HG03064 (cell line): Measurements from ENCODE around the gene NOS3.

Experiments used
- ATAC-seq: cut with Tn5 transposase; IDR thresholded peaks from one replicate; pipeline ENCODE4 v1.9.1; 2021; ENCODE audit warnings: low read depth; ENCODE audit not compliant: unreplicated experiment

NOS3 gene

GRCh38 chr7:150951521-150951920 lies 39.3 kb upstream of the NOS3 start:
- ATAC-seq: no peak

GRCh38 chr7:150952331-150953050 lies 38.3 kb upstream of the NOS3 start:
- no peak for ATAC-seq

- ATAC-seq: no peak
Measured at GRCh38 chr7:150953061-150953997, 37.5 kb upstream of the NOS3 start.

GRCh38 chr7:150954201-150954985 lies 36.4 kb upstream of the NOS3 start:
- ATAC-seq: no peak

- no peak for ATAC-seq
Measured at GRCh38 chr7:150954986-150955518, 35.8 kb upstream of the NOS3 start.

- no peak for ATAC-seq
Measured at GRCh38 chr7:150955519-150956394, 35.1 kb upstream of the NOS3 start.

GRCh38 chr7:150956395-150957132 lies 34.3 kb upstream of the NOS3 start:
- ATAC-seq: no peak

- no peak for ATAC-seq
Measured at GRCh38 chr7:150957133-150958020, 33.4 kb upstream of the NOS3 start.

GRCh38 chr7:150958062-150958552 lies 32.7 kb upstream of the NOS3 start:
- no peak for ATAC-seq

- no peak for ATAC-seq
Measured at GRCh38 chr7:150958597-150958996, 32.2 kb upstream of the NOS3 start.

- ATAC-seq: no peak
Measured at GRCh38 chr7:150959081-150959480, 31.7 kb upstream of the NOS3 start.

GRCh38 chr7:150959739-150960734 lies 30.8 kb upstream of the NOS3 start:
- ATAC-seq: no peak

GRCh38 chr7:150961510-150962289 lies 29.1 kb upstream of the NOS3 start:
- ATAC-seq: no peak

GRCh38 chr7:150962290-150962552 lies 28.6 kb upstream of the NOS3 start:
- no peak for ATAC-seq

GRCh38 chr7:150962553-150963399 lies 28.0 kb upstream of the NOS3 start:
- no peak for ATAC-seq
